ENCODE data around the gene NBAS. TPM values are rescaled to one million over a fixed set of nuclear protein-coding genes. Genes with fewer than 3 reads are reported as not detected.

Gene NBAS
- total RNA-seq, 3 donors from 2014 or later (not counting 1 experiment from before 2014, with no cell fraction given), result 27.8 to 34.7 (median 29.2) TPM

- ATAC-seq (no peak), DNase-seq (no peak)
- H3K27me3 ChIP-seq (ENCODE audit: control insufficient read depth, insufficient read depth, low read length), result no peaks in the 10 kb centered on the region
- Mint-ChIP-seq H3K36me3 (no peaks in the 10 kb centered on the region), H3K4me1 (no peaks in the 10 kb centered on the region), H3K27me3 (ENCODE audit: low read depth in 2 of 2) (peaks cover 19% of the 10 kb centered on the region in 2 donors), H3K4me3 (no peak overlapping the region), H3K9me3 (no peaks in the 10 kb centered on the region), H3K27ac (no peak overlapping the region)
- H3K4me3 ChIP-seq (ENCODE audit: low read length), result no peak overlapping the region
- no peak overlapping the region for H3K27ac ChIP-seq (ENCODE audit: low read length)
- no peak for TF ChIP-seq CTCF (IDR thresholded peaks at IDR 0.05)
- H3K9me3 ChIP-seq (ENCODE audit: control insufficient read depth, insufficient read depth, low read length), result no peaks in the 10 kb centered on the region
- 89% methylated on average over 1 of the region's 1 CpG for WGBS (ENCODE audit: insufficient coverage)
- intact Hi-C loops (cut with micrococcal nuclease), result no loop called here
- no peaks in the 10 kb centered on the region for H3K36me3 ChIP-seq (ENCODE audit: control insufficient read depth, insufficient read depth, low read length)
- H3K4me1 ChIP-seq (ENCODE audit: control insufficient read depth, insufficient read depth, low read length), result no peaks in the 10 kb centered on the region
Observed at GRCh38 chr2:15583826-15584225, 22.7 kb upstream of the NBAS start.

GRCh38 chr2:15582710-15583357, 21.7 kb upstream of the NBAS start:
- peaks cover 19 to 21% of the 10 kb centered on the region in 2 donors for H3K27me3 Mint-ChIP-seq (ENCODE audit: low read depth in 2 of 2)
- Histone ChIP-seq H3K27ac (ENCODE audit: low read length) (no peak overlapping the region), H3K9me3 (ENCODE audit: control insufficient read depth, insufficient read depth, low read length) (no peaks in the 10 kb centered on the region), H3K4me1 (ENCODE audit: control insufficient read depth, insufficient read depth, low read length) (no peaks in the 10 kb centered on the region), H3K4me3 (ENCODE audit: low read length) (no peak overlapping the region), H3K27me3 (ENCODE audit: control insufficient read depth, insufficient read depth, low read length) (no peaks in the 10 kb centered on the region), H3K36me3 (ENCODE audit: control insufficient read depth, insufficient read depth, low read length) (no peaks in the 10 kb centered on the region)
- H3K9me3 Mint-ChIP-seq, result no peaks in the 10 kb centered on the region
- intact Hi-C loops (cut with micrococcal nuclease), result no loop called here
- DNase-seq, result no peak
- TF ChIP-seq CTCF (IDR thresholded peaks at IDR 0.05), result no peak
- no peak overlapping the region for H3K27ac Mint-ChIP-seq
- no peak overlapping the region for H3K4me3 Mint-ChIP-seq
- H3K36me3 Mint-ChIP-seq, result no peaks in the 10 kb centered on the region
- H3K4me1 Mint-ChIP-seq, result no peaks in the 10 kb centered on the region
- 82% methylated on average over 15 of the region's 15 CpGs for WGBS (ENCODE audit: insufficient coverage)
- ATAC-seq, result no peak

- Histone ChIP-seq H3K4me3 (ENCODE audit: low read length) (no peak overlapping the region), H3K4me1 (ENCODE audit: control insufficient read depth, insufficient read depth, low read length) (peaks cover 3% of the 10 kb centered on the region), H3K36me3 (ENCODE audit: control insufficient read depth, insufficient read depth, low read length) (no peaks in the 10 kb centered on the region), H3K27ac (ENCODE audit: low read length) (no peak overlapping the region), H3K27me3 (ENCODE audit: control insufficient read depth, insufficient read depth, low read length) (no peaks in the 10 kb centered on the region), H3K9me3 (ENCODE audit: control insufficient read depth, insufficient read depth, low read length) (no peaks in the 10 kb centered on the region)
- WGBS (ENCODE audit: insufficient coverage), result 91% methylated on average over 2 of the region's 2 CpGs
- intact Hi-C loops (cut with micrococcal nuclease), result no loop called here
- no peaks in the 10 kb centered on the region for H3K36me3 Mint-ChIP-seq
- H3K27me3 Mint-ChIP-seq (ENCODE audit: low read depth in 2 of 2), result peaks cover 19% of the 10 kb centered on the region in 2 donors
- H3K9me3 Mint-ChIP-seq, result no peaks in the 10 kb centered on the region
- no peak for TF ChIP-seq CTCF (IDR thresholded peaks at IDR 0.05)
- DNase-seq, result no peak
- H3K27ac Mint-ChIP-seq, result no peak overlapping the region
- no peak overlapping the region for H3K4me3 Mint-ChIP-seq
- no peak for ATAC-seq
- no peaks in the 10 kb centered on the region for H3K4me1 Mint-ChIP-seq
Observed at GRCh38 chr2:15580451-15580850, 19.3 kb upstream of the NBAS start.

GRCh38 chr2:15579641-15580040, 18.5 kb upstream of the NBAS start:
- no peaks in the 10 kb centered on the region for H3K36me3 ChIP-seq (ENCODE audit: control insufficient read depth, insufficient read depth, low read length)
- no peak for TF ChIP-seq CTCF (IDR thresholded peaks at IDR 0.05)
- Mint-ChIP-seq H3K27me3 (ENCODE audit: low read depth in 2 of 2) (peaks cover 15 to 19% of the 10 kb centered on the region in 2 donors), H3K4me3 (no peak overlapping the region), H3K27ac (no peak overlapping the region), H3K9me3 (no peaks in the 10 kb centered on the region), H3K36me3 (no peaks in the 10 kb centered on the region), H3K4me1 (no peaks in the 10 kb centered on the region)
- 70% methylated on average over 1 of the region's 1 CpG for WGBS (ENCODE audit: insufficient coverage)
- H3K9me3 ChIP-seq (ENCODE audit: control insufficient read depth, insufficient read depth, low read length), result no peaks in the 10 kb centered on the region
- intact Hi-C loops (cut with micrococcal nuclease), result loop anchor here (5.0 kb wide), 1 partner anchor 677 kb away; no protein-coding TSS in a partner anchor
- peaks cover 3% of the 10 kb centered on the region for H3K4me1 ChIP-seq (ENCODE audit: control insufficient read depth, insufficient read depth, low read length)
- no peaks in the 10 kb centered on the region for H3K27me3 ChIP-seq (ENCODE audit: control insufficient read depth, insufficient read depth, low read length)
- H3K27ac ChIP-seq (ENCODE audit: low read length), result no peak overlapping the region
- no peak for DNase-seq
- no peak for ATAC-seq
- H3K4me3 ChIP-seq (ENCODE audit: low read length), result no peak overlapping the region

All from natural killer cell (primary cell).